Endometrial microvascular endothelial cells (primary cell): ENCODE measurements around the gene ATXN10. TPM values are rescaled to one million over a fixed set of nuclear protein-coding genes. Genes with fewer than 3 reads are reported as not detected.
"Not testable (repeated sequence)": the region's sequence is repeated elsewhere in the genome, so short reads cannot be mapped to it uniquely, and the experiment has no call there.

Experiments
- in situ Hi-C: cut with HindIII; loops from 2 replicates; pipeline ENCODE4 v1.10.0; 2017; ENCODE audit warnings: low sequenced_read_pairs, low pct_unique_long_range_greater_than_20kb; ENCODE audit errors: inconsistent ontology term
- total RNA-seq: library from RNA; depleted of rRNA; stranded (reverse); fragments of >200 nt; gene quantifications from one replicate; pipeline ENCODE4 v1.2.3, GENCODE V29; 2015; ENCODE audit errors: inconsistent ontology term

Gene ATXN10
- 132 TPM for total RNA-seq

GRCh38 chr22:45671783-45672563 lies at the start of gene ATXN10:
Gene ATXN10 (plus strand): TSS chr22:45671834. CDS start chr22:45672064, 230 bp downstream.
- in situ Hi-C loops = no loop called here

GRCh38 chr22:45621836-45622600 lies 49.6 kb upstream of the ATXN10 start:
- in situ Hi-C loops = no loop called here

GRCh38 chr22:45623464-45624145 lies 48.0 kb upstream of the ATXN10 start:
- in situ Hi-C loops = not testable (repeated sequence)

GRCh38 chr22:45626198-45626651 lies 45.4 kb upstream of the ATXN10 start:
- in situ Hi-C loops = no loop called here

- in situ Hi-C loops = no loop called here
Measured at GRCh38 chr22:45627489-45628233, 44.0 kb upstream of the ATXN10 start.

GRCh38 chr22:45628515-45628914 lies 43.1 kb upstream of the ATXN10 start:
- in situ Hi-C loops = no loop called here

- in situ Hi-C loops = no loop called here
Measured at GRCh38 chr22:45629469-45630089, 42.1 kb upstream of the ATXN10 start.

- in situ Hi-C loops = no loop called here
Measured at GRCh38 chr22:45630436-45630835, 41.2 kb upstream of the ATXN10 start.

- in situ Hi-C loops = no loop called here
Measured at GRCh38 chr22:45631140-45631840, 40.3 kb upstream of the ATXN10 start.

GRCh38 chr22:45631841-45632238 lies 39.8 kb upstream of the ATXN10 start:
- in situ Hi-C loops = no loop called here

GRCh38 chr22:45632791-45633515 lies 38.7 kb upstream of the ATXN10 start:
- in situ Hi-C loops = no loop called here

GRCh38 chr22:45636683-45637082 lies 35.0 kb upstream of the ATXN10 start:
- in situ Hi-C loops = no loop called here

GRCh38 chr22:45638197-45638596 lies 33.4 kb upstream of the ATXN10 start:
- in situ Hi-C loops = no loop called here

GRCh38 chr22:45638834-45639746 lies 32.5 kb upstream of the ATXN10 start:
- in situ Hi-C loops = no loop called here

GRCh38 chr22:45639747-45640102 lies 31.9 kb upstream of the ATXN10 start:
- in situ Hi-C loops = no loop called here

- in situ Hi-C loops = no loop called here
Measured at GRCh38 chr22:45640291-45640940, 31.2 kb upstream of the ATXN10 start.
